ENCODE data around the gene PWWP2B.
"Not testable (repeated sequence)": the region's sequence is repeated elsewhere in the genome, so short reads cannot be mapped to it uniquely, and the experiment has no call there.

Gene PWWP2B

DNA sequence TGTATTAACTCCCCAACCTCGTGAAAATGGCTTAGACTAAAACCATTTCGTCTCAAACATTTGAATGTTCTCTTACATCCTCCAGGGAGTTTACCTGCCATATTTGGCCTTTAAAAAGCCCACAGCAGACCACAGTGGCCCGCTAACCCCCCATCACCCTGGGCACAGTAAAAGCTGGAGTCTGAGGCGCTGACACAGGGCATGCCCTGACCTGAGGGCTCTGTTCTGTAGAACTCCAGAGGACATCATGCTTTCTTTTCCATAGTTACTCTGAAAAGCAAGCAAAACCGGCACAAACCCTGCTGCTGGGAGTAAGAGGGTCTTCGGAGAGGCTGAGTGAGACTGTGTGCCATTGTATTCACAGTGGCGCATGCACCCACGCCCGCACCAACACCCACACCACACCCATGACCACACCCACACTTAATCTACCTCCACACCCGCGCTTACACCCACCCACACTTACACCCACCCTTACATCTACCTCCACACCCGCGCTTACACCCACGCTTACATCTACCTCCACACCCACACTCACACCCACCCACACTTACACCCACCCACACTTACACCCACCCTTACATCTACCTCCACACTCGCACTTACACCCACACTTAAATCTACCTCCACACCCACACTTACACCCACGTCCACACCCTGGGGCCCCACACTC, 32.9 kb upstream of the PWWP2B start:
- peak; percentile 24 for DNase-seq

DNA sequence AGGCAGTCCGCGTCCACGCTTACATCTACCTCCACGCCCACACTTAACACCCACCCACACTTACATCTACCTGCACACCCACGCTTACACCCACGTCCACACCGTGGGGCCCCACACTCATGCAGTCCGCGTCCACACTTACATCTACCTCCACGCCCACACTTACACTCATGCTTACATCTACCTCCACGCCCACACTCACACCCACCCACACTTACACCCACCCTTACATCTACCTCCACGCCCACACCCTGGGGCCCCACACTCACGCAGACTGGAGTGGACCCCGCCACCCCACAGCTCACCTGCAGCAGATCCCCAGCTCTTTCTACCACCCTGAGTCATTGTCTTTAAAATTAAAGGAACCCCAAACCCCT, 32.4 kb upstream of the PWWP2B start:
- peak; percentile 89 for DNase-seq

DNA sequence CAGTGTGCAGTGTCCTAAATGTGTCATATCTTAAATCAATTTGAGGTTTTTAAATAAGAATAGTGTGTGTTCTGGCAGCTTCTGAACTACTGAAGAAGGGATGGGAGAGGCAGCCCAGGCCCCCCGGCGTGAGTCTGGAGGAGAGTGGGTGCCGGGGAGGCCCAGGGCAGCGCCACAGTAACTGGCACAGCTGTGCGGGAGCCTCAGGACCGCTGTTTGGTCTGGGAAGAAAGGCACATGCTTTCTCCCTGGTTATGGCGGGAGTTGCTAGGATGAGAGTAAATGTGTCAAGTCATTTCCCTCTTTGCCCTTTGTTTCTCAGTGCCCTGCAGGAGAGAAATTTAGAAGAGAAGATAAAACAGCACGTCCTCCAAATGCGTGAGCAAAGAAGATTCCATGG, 31.9 kb upstream of the PWWP2B start:
- no peak for DNase-seq

DNA sequence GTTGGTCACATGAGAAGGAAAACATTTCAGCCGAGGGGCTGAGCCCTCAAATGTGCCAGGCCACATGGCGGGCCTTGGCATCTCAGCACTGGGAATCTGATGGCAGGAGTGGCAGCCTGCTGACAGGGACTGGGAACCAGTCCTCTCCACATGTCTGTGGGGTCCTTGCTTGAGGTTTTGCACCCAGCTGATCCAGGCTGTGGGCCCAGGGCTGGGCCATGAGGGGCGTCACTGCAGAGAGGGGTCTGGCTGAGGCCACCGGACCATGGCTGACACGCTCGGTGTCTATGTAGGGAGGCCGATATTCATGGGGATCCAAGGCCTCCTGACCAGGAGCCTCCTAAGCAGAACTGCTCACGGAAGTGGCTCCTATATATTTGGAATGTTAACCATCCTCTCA, 31.0 kb upstream of the PWWP2B start:
- DNase-seq: no peak

DNA sequence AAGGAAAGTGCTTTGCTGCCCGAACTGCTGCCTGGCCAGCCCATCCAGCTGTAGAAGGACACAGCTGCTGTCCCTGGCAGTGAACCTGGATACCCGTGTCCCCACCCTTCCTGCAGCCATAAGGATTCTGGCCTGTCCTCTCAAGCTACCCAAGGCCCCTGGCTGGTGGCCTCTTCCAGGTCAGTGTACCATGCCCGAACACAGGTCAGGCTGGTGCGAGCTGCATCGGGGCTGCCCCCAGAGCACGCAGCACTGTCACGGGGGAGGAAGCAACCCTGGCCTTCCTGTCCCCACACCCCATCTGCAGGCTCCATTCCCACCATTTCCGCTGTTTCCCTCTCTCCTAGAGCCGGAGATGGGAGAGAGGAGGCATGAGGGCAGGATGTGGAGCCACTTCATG, 30.5 kb upstream of the PWWP2B start:
- DNase-seq: no peak

DNA sequence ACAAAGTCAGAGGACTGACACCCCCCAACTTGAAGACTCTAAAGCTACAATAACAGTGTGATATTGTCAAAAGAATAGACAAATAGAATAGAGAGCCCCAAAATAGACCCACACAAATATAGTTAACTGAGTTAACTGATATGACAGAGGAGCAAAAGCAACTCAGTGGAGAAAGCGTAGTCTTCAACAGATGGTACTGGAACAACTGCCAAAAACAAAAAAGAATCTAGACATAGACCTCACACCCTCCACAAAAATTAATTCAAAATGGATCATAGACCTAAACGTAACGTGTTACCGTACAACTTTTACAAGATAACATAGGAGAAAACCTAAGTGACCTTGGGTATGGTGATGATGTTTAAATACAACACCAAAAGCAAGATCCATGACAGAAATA, 28.6 kb upstream of the PWWP2B start:
- DNase-seq: no peak

DNA sequence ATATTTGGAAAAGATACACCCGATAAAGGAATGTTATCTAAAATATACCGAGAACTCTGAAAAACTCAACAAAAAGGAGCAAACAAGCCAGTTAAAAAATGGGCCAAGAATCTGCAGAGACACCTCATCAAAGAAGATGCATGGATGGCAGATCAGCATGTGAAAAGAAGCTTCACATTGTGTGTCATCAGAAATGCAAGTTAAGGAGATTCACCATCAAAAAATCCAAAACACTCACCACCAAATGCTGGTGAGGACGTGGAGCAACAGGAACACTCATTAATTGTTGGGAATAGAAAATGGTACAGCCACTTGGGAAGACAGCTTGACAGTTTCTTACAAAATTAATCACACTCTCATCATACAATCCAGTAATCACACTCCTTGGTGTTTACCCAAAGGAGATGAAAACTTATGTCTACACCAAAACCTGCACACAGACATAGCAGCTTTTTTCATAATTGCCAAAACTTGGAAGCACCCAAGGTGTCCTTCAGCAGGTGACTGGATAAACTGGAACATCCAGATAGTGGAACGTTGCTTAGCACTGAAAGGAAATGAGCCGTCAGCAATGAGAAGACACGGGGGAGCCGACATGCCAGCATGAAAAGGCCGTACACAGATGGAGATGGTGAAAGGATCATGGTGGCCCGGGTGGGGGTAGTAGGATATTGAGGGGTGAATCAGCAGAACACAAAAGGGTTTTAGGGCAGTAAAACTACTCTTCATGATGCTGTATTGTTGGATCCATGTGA, 27.9 kb upstream of the PWWP2B start:
- DNase-seq: no peak

DNA sequence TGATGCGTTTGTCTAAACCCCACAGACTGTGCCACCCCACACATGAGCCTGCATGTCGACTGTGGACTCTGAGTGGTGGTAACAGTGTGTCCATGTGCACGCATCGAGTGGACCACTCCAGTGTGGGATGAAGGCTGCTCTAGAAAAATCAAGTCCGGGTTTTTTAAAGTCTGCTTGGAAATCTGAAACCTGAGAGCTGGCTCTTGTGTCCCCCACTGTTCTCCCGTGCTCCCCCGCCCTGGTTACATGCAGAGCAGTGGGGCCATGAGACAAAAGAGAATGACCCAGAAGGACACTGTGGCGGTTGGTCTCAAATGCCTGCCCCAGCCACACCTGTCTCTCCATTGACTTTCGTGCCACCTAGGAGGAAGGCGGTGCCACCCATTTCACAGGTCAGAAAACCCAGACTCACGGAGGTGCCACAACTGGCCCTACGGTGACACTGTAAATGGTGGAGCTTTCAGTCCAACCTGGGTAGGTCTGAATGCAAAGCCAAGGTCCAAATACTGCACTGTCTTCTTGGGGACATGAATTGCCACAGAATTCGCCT, 27.3 kb upstream of the PWWP2B start:
- DNase-seq: no peak

DNA sequence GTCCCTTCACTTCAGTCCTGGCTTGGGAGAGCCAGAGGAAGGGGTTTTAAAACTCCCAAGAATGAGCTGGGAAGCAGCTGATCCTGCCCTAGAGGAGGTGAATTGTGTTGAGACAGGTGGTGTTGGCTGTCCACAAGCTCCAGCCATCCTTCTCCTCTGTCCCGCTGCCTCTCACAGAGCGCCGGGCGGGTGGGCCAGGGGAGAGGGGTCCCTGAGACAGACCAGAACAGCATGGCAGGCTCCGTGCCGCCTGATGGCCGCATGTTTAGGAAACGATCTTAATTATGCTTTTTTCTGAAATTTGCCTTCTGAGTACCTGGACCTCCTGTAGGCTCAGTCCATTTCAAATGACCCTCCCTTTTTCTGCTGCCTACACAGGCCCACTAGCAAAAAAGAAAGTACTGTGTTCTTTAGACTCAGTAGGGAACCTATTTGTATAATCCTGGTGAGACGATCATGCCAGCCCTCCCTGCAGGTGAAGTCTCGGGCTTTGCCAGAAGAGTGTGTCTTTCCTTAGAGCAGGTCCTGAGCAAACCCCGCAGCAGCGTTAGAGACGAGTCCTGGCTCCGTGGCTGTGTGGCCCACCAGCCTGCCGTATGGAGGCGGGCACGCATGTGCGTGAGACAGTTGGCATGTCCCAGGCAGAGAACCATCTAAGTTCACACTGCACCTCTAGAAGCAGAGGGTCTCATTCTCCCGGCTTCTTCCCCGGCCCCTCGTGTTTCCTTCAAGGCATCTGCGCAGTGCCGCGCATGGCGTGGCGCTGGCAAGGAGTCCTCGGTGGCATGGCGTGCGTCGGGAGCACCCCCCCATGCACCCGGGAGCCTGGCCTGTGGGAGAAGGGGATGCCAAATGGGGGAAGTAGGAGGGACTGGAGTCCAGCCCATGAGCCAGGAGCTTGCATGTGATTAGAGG, 26.3 kb upstream of the PWWP2B start:
- no peak for DNase-seq

DNA sequence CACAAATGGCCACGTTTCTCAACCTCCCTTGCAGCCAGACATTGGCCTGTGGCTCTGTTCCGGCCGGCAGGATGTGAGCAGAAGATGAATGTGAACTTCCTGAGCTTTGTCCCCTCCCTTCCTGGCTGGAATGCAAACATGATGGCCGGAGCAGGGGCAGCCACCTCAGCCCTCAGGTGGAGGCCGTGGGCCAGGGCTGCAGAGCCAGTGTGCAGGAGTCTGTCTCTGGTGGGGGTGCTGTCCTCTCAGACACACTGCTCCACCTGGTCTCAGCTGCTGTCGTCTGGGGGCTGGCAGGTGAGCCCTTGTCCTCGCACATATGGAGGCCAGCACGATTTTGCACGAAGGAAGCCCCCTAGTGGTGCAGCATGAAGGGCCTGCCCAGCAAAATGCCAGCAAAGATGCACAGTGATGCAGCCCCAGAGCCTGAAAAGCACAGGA, 25.3 kb upstream of the PWWP2B start:
- DNase-seq: peak; percentile 46

DNA sequence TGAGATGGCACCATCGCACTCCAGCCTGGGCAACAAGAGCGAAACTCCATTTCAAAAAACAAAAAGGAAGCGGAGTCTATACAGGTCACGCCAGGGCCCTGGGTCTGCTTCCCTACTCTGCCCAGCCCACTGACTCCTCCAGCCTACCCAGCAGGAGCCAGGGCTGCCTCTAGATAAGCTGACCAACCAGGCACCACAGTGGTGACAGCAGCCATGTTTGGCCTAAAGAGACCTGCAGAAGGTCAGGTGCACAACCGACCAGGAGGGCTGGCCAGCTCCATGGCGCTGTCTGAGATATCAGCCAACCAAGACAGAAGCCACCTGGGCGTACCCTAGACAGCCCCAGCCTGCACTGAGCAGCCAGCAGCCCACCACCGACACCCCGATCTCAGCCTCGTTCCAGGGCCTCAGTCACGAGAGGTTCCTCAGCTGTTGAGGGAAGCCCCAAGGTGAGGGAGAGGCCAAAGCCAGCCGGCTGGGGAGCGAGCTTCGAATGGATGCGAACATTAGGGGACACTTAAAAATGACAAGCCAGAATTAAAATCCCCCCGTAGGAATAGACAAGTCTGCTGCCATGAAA, 24.4 kb upstream of the PWWP2B start:
- DNase-seq: no peak

DNA sequence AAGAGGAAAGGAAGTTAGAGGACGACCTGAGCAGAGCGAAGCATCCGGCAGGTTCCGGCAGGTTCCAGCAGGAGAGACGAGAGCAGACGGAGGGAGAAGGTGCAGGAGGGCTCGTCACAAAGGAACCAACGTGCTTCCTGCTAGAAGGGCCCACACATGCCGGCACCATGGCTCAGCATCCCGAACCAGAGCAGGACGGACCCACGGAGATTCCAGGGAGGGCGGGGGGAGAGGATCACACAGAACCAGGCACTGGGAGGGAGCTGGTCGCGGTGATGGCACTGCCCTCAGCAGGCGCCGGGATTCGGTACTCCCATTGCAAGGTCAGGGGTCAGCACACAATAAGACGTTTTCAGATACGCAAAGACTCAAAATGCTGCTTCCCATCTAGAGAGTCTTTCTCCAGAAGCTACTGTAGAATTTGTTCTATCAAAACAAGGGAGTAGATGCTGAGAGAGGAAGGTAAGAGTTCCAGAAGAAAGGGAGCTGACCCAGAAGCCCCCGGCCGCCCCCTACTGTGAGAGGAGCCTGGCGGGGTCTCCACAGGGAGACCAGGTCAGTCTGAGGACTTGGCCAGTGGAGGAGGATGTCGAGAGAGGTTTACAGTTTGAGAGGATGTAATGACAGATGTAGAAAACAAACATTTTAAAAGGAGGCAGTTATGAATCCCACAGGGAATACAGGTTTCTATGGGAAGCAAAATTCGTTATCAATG, 23.6 kb upstream of the PWWP2B start:
- no peak for DNase-seq

DNA sequence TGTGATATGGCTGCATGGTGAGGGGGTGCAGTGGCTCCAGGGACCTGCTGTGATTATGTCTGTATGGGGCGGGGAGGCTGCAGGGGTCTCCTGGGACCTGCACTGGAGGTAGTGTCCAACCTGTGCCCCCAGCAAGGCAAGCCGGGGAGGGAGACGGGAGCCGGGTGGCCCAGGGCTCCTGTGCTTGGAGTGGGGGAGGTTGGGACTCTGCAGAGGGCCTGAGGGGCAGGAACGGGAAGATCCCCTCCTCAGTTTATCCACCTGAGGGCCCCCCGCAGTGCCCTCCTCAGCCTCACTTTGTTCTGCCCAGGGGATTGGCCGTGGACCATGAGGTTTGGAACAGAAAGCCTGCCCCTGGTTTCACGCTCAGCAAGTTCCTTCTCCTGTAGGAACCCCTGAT, 22.8 kb upstream of the PWWP2B start:
- DNase-seq: no peak

DNA sequence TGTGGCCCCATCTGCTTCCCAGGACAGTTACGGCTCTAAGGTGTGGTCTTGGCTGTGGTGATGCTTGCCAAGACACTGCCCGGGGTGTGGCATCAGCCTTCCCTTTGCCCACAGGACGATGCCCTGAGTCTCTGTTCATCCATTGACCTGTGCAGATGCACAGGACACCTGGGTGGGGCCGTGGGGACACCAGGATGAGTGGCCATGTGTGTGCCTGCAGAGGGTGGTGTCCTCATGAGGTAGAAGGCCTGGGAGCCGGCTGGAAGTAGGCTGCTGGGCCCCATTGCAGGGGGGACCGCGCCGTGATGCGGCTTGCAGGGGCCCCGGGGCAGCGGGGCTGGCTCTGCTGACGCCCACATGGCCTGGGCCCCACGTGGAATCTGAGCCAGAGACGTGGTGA, 22.4 kb upstream of the PWWP2B start:
- DNase-seq: no peak

DNA sequence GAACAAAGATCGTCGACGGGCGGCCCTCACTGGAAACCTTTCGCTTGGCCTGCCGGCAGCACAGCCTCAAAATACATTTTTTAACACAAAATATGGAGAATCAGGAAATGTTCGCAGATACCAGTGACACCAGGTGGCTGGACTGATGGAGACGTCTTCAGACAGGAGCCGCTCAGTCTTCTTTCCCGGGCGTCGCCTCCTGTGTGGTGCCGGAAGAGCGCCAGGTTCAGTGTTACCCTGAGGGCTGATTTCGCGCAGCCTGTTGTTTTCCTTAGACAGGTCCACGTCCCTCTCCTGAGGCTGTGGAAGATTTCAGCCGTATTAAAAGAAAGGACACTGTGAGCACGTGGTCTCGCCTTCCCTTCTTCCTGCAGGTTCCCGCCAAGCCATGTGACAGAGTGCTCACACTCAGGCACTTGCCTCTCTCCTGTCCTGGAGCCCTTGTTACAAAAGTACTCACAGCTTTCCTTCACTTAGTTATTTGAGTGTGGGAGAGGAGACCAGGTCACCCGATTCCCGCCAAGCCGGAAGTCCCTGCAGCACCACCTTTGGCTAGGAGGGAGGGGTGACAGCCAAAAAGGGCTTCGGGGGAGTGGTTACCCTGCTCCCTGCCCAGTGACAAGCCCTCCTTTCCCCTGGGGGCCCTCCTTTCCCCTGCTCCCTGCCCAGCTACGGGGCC, 21.7 kb upstream of the PWWP2B start:
- DNase-seq: no peak

DNA sequence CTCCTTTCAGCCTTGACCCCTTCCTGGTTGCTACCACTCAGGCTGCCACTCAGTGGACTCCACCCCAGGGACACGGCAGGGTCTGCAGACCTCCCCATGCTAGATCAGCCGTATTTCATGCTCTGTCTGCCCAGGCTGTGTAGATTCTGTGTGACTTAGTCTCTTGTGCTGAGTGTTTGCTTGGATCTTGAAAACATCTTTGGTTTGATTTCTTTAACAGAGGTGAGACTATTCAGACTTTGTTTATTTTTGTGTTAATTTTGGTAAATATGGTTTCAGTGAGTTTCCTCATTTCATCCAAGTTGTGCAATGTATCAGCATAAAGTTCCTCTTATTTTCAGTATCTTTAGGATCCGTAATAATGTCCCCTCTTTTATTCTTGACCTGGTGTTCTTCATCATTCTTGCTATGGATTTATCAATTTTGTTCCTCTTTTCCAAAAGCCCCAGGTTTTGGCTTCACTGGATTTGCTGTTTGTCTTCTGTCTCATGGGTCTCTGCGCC, 21.2 kb upstream of the PWWP2B start:
- no peak for DNase-seq

DNA sequence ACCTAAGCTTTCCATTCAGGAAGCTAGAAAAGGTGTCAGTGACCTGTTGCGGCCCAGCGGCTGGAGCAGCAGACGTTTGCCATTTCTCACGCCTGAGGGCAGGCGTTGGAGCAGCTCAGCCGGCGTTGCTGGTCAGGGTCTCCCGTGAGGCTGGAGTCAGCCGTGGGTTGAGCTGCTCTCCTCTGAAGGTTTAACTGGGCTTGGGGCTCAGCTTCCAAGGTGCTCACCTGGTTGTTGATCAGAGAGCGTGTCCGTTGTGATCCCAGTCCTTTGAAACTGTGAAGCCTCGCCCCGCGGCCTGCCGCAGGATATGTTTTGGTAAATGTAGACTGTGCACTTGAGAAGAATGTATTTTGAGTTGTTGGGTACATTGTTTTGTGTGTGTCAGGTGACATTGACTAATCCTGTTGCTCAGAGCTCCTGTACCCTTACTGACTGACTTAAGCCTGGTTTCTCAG, 20.6 kb upstream of the PWWP2B start:
- DNase-seq: no peak

DNA sequence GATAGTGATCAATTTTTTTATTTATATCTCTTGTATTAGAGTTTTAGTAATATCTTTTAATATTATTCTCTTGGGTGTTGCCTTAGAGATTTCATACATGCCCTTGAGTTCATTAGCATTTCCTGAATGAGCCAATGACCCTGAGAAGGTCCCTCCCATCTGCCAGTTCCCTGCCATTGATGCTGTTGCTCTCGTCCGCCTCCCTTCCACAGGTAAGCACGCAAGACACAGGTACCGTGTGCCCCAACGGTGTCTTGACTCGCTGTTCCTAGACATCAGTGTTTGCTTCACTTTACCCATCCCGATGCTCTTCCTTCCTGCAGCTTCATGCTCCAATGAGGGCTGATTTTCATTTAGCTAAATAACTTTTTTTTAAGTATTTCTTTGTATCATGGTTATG, 19.7 kb upstream of the PWWP2B start:
- DNase-seq: no peak

DNA sequence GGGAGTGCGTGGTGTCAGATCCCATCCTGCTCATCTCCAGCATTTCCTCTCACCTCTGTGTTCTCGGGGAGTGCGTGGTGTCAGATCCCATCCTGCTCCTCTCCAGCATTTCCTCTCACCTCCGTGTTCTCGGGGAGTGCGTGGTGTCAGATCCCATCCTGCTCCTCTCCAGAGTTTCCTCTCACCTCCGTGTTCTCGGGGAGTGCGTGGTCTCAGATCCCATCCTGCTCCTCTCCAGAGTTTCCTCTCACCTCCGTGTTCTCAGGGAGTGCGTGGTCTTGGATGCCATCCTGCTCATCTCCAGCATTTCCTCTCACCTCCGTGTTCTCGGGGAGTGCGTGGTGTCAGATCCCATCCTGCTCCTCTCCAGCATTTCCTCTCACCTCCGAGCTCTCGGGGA, 18.0 kb upstream of the PWWP2B start:
- DNase-seq: not testable (repeated sequence)

DNA sequence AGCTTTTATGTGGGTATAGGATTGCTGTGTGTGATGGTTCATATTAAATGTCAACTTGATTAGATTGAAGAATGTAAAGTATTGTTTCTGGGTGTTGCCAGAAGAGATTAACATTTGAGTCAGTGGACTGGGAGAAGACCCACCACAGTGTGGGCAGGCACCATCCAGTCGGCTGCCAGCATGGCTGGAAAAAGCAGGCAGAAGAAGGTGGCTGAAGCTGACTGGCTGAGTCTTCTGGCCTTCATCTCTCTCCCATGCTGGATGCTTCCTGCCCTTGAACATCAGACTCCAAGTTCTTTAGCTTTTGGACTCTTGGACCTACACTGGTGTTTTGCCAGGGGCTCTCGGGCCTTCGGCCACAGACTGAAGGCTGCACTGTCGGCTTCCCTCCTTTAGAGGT, 16.0 kb upstream of the PWWP2B start:
- not testable (repeated sequence) for DNase-seq

DNA sequence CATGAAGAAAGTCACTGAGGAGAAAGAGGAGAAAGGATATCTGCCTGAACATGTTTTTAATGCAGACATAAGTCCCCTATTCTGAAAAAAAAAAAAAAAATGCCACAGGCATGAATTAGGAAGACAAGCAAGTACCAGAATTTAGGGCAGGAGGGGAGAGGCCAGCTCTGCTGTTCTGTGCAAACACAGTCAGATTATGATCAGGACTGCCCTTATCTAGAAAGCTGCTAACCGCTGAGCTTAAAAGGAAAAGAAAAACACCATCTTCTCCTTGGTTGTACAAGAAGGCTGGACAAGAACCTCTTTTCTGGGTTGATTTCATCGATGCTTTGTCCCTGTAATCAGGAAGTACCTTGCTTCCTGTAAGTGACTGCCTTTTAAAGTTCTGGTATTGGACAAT, 15.3 kb upstream of the PWWP2B start:
- DNase-seq: no peak

Measured in activated CD4-positive, alpha-beta T cell treated with anti-CD3 and anti-CD28 coated beads for 48 hours (primary cell).